GM18511 (cell line): ENCODE data around the gene PSRC1.

ENCODE experiments used
- ATAC-seq: cut with Tn5 transposase; IDR thresholded peaks from one replicate; pipeline ENCODE4 v1.9.1; 2021; ENCODE audit warnings: mild to moderate bottlenecking, moderate library complexity; ENCODE audit not compliant: unreplicated experiment

PSRC1 gene

DNA sequence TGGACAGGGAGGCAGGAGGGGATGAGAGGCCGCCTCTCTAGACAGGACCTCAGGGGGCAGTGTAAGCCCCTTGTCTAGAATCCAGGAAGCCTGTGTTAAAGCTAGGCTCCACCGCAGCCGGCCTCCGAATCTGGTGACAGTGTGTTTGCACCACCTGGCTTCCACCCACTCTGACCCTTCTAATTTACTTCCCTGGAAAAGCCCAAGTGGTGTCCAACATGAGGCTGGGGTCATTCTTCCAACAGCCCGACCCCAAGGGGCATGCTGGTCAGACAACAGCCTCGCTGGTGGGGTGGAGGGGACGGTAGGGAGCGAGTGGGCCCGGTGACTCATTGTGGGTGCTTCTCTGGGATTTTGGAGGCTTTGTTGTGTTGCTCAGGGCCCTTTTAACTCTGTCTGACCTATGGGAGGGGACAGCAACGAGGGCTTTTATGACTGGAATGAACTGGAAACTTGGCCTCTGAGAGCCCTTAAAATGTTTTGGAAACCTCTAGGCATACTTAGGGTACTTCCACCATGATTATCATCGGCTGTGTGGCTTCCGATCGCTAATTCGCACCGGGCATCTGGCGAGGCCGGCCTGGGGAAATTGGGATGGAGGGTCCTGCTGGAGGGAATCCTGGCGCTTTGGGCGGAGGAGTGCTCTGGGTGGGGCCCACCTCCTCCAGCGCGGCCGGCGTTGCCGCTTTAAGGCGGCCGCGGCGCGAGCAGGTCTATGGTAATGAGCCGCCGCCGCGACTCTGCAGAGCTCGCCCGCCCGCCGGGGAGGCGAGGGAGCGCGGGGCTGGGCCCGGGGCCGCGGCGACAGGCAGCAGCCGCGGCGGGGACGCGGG, 33.9 kb downstream of the PSRC1 start, which contains the start of gene CELSR2:
Gene CELSR2, plus strand, starts transcription at position 743 of the 833 bp plus-strand sequence. CDS start 541 bp downstream, outside the sequence.
- ATAC-seq, result peak; percentile 85

- no peak for ATAC-seq
Measured at GRCh38 chr1:109248444-109248796, 34.5 kb downstream of the PSRC1 start.

DNA sequence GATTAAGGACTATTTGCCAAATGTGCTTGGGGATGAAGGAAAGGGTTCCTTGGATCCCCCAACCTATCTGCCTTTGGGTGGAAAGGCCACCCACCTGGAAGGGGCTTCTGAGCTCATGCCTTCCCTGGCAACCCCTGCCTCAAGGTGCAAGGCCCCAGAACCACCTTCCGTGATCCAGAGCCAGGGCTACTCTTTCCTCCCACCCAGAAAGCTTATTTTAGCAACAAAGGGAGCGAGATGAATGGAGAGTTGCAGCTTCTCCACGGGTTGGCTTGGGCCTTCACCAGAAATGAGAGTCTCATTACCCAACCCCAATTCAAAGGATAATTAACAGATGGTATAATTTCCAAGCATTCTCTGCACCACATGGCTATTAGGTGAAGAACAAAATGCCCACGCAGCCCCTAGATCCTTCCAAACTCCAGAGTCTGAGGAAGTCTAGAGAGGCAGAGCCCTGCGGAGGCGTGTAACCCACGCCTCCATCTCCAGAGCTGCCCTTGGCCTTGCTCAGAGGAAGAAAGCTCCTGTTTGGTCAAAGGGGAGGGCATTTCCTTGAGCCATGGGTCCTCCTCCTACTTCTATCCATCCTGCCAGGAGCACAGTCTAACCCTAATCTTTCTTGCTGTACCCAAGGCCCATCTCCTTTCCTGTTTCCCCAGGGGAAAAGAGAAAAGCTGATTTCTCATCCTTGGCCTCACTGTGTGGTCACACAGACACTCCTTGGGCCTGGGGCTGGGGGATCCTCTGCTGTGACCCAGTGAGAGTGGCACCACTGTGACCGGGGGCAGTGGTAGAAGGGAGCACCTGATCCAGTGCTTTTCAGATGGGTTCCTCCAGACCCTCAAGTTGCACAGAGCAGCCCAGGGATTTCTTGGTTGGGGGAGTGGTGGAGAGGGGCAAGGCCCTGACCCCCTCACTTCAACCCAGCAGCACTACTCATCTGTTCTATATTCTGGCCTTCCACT, 35.3 kb downstream of the PSRC1 start:
- ATAC-seq, result no peak

GRCh38 chr1:109246141-109246551, 36.8 kb downstream of the PSRC1 start:
- ATAC-seq, result no peak

DNA sequence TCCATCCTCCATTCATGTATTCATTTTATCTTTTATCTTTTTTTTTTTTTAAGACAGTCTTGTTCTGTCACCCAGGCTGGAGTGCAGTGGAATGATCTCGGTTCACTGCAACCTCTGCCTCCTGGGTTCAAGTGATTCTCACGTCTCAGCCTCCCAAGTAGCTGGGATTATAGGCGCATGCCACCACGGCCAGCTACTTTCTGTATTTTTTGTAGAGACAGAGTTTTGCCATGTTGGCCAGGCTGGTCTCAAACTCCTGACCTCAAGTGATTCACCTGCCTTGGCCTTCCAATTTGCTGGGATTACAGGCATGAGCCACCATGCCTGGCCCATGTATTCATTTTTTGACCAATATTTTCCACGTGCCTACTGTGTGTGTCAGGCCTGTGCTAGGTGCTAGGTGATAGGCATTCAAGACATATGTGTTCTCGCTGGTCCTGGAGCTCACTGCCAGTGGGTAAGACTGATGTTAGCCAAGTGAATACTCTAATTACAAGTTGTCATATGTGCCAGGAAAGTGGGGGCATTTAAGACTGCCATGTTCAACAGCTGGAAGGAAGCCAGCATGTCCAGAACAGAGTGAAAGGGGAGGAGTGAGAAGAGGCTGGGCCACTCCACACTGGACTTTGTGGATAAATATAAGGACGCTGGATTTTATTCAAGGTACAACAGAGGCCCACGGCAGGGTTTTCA, 38.9 kb downstream of the PSRC1 start:
- ATAC-seq, result no peak

GRCh38 chr1:109243221-109243620, 39.7 kb downstream of the PSRC1 start:
- no peak for ATAC-seq

DNA sequence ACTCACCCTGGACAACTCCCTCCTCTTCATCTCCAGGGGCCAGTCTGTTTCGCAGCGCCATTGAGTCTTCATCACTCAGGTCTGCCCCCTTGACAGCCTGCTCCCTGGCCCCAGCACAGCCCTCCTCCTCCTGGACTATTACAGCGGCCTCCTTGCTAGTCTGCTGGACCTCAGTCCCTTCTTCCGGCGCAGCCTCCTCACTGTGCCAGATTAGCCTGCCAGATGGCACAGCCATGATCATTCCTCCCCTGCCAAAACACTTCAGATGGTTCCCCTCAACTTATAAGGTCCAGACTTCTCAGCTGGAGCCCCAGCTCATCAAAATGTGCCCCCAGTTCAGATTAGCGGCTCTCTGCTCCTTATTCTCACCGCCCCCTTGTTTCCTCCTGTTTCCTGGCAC, 40.6 kb downstream of the PSRC1 start:
- ATAC-seq, result no peak

DNA sequence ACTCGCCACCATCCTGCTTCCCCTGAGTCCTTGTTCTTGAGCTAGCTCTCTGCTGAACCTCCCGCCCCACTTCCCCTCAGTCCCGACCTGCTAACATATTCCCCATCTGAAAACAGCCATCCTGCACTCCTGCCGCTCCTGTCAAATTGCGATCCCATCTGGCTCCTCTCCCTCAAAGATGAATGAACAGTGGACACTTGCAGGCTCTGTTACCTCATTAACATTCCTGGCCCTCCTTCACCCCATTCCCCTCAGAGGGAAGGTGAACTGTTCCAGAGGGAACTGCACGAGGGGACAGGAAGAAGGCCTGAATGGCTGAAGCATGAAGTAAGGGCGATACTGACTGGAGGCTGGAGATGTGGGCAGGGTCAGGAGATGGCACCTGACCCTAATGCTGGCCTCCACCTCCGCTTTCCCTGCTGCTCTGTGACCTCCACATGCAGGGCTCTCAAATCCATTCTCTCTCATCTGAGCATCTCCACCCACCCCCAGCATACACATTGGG, 41.1 kb downstream of the PSRC1 start:
- ATAC-seq, result no peak

- ATAC-seq, result no peak
Measured at GRCh38 chr1:109241344-109241743, 41.6 kb downstream of the PSRC1 start.

DNA sequence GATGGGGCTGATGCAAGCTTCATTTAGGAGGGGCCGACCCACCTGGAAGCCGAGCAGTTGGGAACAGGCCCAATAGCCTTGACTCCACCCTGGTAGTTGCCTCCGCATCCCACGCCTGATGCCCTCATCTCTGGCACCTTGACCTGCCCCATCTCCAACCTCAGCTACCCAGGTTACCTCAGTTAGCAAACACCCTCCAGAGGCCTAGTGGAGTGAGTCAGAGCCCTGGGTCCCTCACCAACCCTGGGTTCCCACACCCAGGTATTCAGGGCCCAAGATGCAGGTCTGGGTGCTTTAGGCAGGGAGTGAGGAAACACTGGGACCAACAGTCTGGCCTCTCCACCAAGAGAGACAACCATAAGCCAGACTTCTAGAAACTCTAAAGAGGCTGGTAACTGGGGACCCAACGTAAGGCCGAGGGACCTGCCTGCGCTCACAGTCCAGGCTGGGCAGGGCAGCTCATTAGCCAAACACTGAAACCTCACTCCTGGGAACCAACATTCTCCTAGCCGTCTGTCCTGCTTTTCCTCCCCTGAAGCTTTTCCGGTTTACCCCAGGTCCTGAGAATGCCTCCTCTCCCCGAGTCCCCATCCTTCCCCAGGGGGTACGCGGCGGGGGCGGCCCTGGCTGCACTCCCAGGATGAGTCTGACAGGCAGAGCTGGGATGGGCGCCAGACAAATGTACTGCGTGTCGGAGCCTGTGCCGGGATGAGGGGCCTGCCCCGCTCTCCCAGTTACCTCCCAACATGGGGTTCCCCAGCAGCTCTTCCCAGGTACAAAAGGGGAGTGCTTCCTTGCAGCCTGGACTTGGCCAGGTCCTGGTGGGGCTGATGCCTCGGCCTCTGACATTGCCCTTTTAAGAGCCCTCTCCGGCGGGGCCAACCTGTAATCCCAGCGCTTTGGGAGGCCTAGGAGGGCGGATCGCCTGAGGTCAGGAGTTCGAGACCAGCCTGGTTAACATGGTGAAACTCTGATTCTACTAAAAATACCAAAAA, 42.5 kb downstream of the PSRC1 start:
- ATAC-seq, result no peak

- ATAC-seq, result no peak
Measured at GRCh38 chr1:109239409-109240068, 43.4 kb downstream of the PSRC1 start.

DNA sequence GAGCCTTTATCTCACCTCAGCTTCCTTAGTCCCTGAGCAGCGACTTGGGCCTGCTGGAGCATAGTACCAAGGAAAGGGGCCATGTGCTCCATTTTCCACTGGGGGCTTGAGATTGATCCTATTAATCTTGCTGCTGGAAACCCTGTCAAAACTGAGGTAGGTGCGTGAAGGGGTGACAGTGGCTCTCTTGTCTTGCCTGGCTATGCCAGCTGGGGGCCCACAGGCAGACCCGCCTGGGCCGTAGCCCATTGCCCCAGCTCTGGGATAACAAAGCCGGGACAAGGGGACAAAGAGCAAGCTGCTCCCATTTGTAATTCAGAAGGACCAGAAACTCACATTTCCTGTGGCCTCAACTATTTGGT, 43.9 kb downstream of the PSRC1 start:
- ATAC-seq, result no peak

GRCh38 chr1:109238382-109238781, 44.6 kb downstream of the PSRC1 start:
- no peak for ATAC-seq

DNA sequence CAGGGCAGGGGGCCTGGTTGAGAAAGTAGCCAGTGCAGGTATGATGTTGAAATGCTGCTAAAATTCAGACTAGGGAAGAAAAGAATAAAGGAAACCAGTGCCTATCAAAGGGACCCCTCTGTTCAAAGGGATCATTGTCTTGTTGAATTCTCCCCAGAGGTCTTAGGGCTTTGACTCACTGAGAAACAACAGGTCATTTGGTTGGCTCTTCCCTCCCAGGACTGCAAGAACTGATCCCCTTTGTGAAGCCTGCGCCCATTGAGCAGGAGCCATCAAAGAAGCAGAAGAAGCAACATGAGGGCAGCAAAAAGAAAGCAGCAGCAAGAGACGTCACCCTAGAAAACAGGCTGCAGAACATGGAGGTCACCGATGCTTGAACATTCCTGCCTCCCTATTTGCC, 45.4 kb downstream of the PSRC1 start:
- ATAC-seq, result no peak

DNA sequence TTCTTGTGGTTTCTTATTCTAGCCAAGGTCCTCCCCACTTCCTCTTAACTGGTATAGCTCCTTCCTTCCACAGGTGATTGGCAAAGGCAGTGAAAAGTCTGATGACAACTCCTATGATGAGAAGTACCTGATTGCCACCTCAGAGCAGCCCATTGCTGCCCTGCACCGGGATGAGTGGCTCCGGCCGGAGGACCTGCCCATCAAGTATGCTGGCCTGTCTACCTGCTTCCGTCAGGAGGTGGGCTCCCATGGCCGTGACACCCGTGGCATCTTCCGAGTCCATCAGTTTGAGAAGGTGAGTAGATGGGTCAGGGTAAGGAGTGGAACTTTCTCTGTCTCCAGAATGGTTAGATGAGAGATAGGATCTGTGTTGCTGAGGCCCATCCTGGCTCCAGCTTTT, 47.8 kb downstream of the PSRC1 start:
- no peak for ATAC-seq

- no peak for ATAC-seq
Measured at GRCh38 chr1:109231066-109231465, 51.9 kb downstream of the PSRC1 start.
